MCF 10A (cell line): ENCODE measurements around the gene RUNX3. TPM values are rescaled to one million over a fixed set of nuclear protein-coding genes. Genes with fewer than 3 reads are reported as not detected.

Experiments
- BruUV-seq: library from RNA; stranded (reverse); fragments of 400-500 nt; replicated peaks from 2 replicates; lab custom pipeline; 2021; lab: Mats Ljungman, UMichigan
- CTCF ChIA-PET: fragments of 300-600 bp; sonication (Branson Sonifier 250); formaldehyde crosslinking; extraction: SDS; loops from one replicate; lab custom pipeline; 2021; ENCODE audit warnings: antibody characterized with exemption, inconsistent platforms; lab: Yijun Ruan, JAX
- POLR2A ChIA-PET: fragments of 300-600, 350-650 bp; sonication (Branson Sonifier 250); formaldehyde crosslinking; extraction: SDS; loops from one replicate; lab custom pipeline; 2020; ENCODE audit warnings: antibody characterized with exemption, inconsistent platforms; lab: Yijun Ruan, JAX
- DNase-seq: peaks from one replicate; pipeline ENCODE4 v3.0.0-alpha.2; 2018; ENCODE audit not compliant: unreplicated experiment
- H3K27ac Mint-ChIP-seq: one replicate; pipeline ENCODE4 v1.8.0; 2022; ENCODE audit warnings: mild to moderate bottlenecking, low read depth, mixed read lengths; ENCODE audit not compliant: unreplicated experiment
- H3K27me3 Mint-ChIP-seq: one replicate; pipeline ENCODE4 v1.8.0; 2022; ENCODE audit warnings: mixed read lengths; ENCODE audit not compliant: insufficient read depth, unreplicated experiment
- H3K36me3 Mint-ChIP-seq: one replicate; pipeline ENCODE4 v1.8.0; 2022; ENCODE audit warnings: mild to moderate bottlenecking, moderate library complexity, mixed read lengths; ENCODE audit not compliant: insufficient read depth, unreplicated experiment
- H3K4me1 Mint-ChIP-seq: one replicate; pipeline ENCODE4 v1.8.0; 2022; ENCODE audit warnings: mixed read lengths; ENCODE audit not compliant: insufficient read depth, unreplicated experiment
- H3K4me3 Mint-ChIP-seq: one replicate; pipeline ENCODE4 v1.8.0; 2022; ENCODE audit warnings: mild to moderate bottlenecking, moderate library complexity, mixed read lengths; ENCODE audit not compliant: unreplicated experiment
- H3K9me3 Mint-ChIP-seq: one replicate; pipeline ENCODE4 v1.8.0; 2022; ENCODE audit warnings: mixed read lengths; ENCODE audit not compliant: unreplicated experiment
- CTCF ChIP-seq: fragments of 200-600 bp; IDR thresholded peaks from one replicate; pipeline ENCODE4 v1.8.0; 2022; ENCODE audit warnings: antibody characterized with exemption, mild to moderate bottlenecking; ENCODE audit not compliant: unreplicated experiment
- intact Hi-C: fragments of 100-400 bp; cut with micrococcal nuclease; formaldehyde crosslinking; loops from 2 replicates; pipeline ENCODE4 v1.14.1; 2022
- total RNA-seq: library from RNA; stranded (reverse); gene quantifications from 2 replicates; pipeline ENCODE4 v1.2.3, GENCODE V29; 2022

RUNX3 gene
- total RNA-seq, 1 experiment from 2014 or later, result not detected

GRCh38 chr1:24906760-24907490 lies 23.2 kb downstream of the RUNX3 start:
- H3K36me3 Mint-ChIP-seq, result no peaks in the 10 kb centered on the region
- DNase-seq, result no peak
- ChIA-PET CTCF (no interaction called here), POLR2A (no interaction called here)
- no peak for TF ChIP-seq CTCF
- no peaks in the 10 kb centered on the region for H3K27me3 Mint-ChIP-seq
- H3K9me3 Mint-ChIP-seq, result no peaks in the 10 kb centered on the region
- BruUV-seq, result no TSS peak
- no peak overlapping the region for H3K4me3 Mint-ChIP-seq
- H3K27ac Mint-ChIP-seq, result no peak overlapping the region
- H3K4me1 Mint-ChIP-seq, result no peaks in the 10 kb centered on the region
- intact Hi-C loops, result no loop called here

GRCh38 chr1:24905979-24906720 lies 23.9 kb downstream of the RUNX3 start:
- intact Hi-C loops, result no loop called here
- Mint-ChIP-seq H3K4me3 (no peak overlapping the region), H3K36me3 (no peaks in the 10 kb centered on the region), H3K27ac (no peak overlapping the region), H3K4me1 (no peaks in the 10 kb centered on the region), H3K27me3 (no peaks in the 10 kb centered on the region), H3K9me3 (no peaks in the 10 kb centered on the region)
- TF ChIP-seq CTCF, result no peak
- DNase-seq, result no peak
- BruUV-seq, result no TSS peak
- ChIA-PET CTCF (no interaction called here), POLR2A (no interaction called here)

- Mint-ChIP-seq H3K27ac (no peak overlapping the region), H3K27me3 (no peaks in the 10 kb centered on the region), H3K4me3 (no peak overlapping the region), H3K4me1 (no peaks in the 10 kb centered on the region), H3K36me3 (no peaks in the 10 kb centered on the region), H3K9me3 (no peaks in the 10 kb centered on the region)
- intact Hi-C loops, result no loop called here
- POLR2A ChIA-PET, result no interaction called here
- DNase-seq, result no peak
- BruUV-seq, result no TSS peak
- TF ChIP-seq CTCF, result no peak
- CTCF ChIA-PET, result interaction anchor here (1.1 kb wide), 1 partner anchor 57 kb away, joined by 4 read pairs; no protein-coding TSS in a partner anchor
Observed at GRCh38 chr1:24905355-24905978, 24.6 kb downstream of the RUNX3 start.
